ENCODE results near the gene PCGF5. TPM values are rescaled to one million over a fixed set of nuclear protein-coding genes. Genes with fewer than 3 reads are reported as not detected.

The PCGF5 gene
- total and polyA plus RNA-seq, 10 of the 15 experiments (the other 5 are each of a cell fraction or from before 2014, with no cell fraction given) = 33.2 to 79.7 (median 50.7) TPM

- no peak overlapping the region for H3K27ac ChIP-seq (ENCODE audit: control insufficient read depth, insufficient read depth)
- TF ChIP-seq NFYB (IDR thresholded peaks at IDR 0.05; ENCODE audit: insufficient read depth, low read depth, low read length) (no peak), CBX3 (IDR thresholded peaks at IDR 0.05; ENCODE audit: borderline replicate concordance, low read depth) (no peak), EP300 (IDR thresholded peaks at IDR 0.05; ENCODE audit: borderline replicate concordance in 1 of 2, control insufficient read depth in 1 of 2, low read depth in 2 of 2, low read length in 2 of 2) (no peak)
- in situ Hi-C loops (cut with MboI) = no loop called here
- no peaks in the 10 kb centered on the region; a peak in 1 of 4 replicates for H3K36me3 ChIP-seq (ENCODE audit: control insufficient read depth in 2 of 2, insufficient read depth in 2 of 2, low read length in 1 of 2)
- ChIA-PET SMC1A (ENCODE audit: uncharacterized antibody, unreplicated experiment) (interaction anchor here (0.5 to 1.5 kb wide), 3 partner anchors 11 to 55 kb away, joined by 3 to 4 read pairs (median 4); no protein-coding TSS in a partner anchor), CTCF (interaction anchor here (0.7 to 1.4 kb wide), 3 partner anchors 78 to 241 kb away, joined by 3 read pairs; no protein-coding TSS in a partner anchor), RAD21 (ENCODE audit: unreplicated experiment) (interaction anchor here (2.1 kb wide), 1 partner anchor 79 kb away, joined by 5 read pairs; no protein-coding TSS in a partner anchor), POLR2A (no interaction called here)
- H4K20me1 ChIP-seq (ENCODE audit: control insufficient read depth, insufficient read depth) = no peaks in the 10 kb centered on the region
- WGBS (ENCODE audit: insufficient coverage, insufficient replicate concordance, low lambda C conversion rate, missing lambda C conversion rate) = 97% methylated on average over 2 of the region's 2 CpGs
- H3K9ac ChIP-seq (ENCODE audit: control insufficient read depth, insufficient read depth, low read length) = no peak overlapping the region
- H3K4me3 ChIP-seq = no peak overlapping the region
- no TSS peak for BruUV-seq (replicated peaks)
- ATAC-seq = peak; percentile 37
- peaks cover 17% of the 10 kb centered on the region for H3K79me2 ChIP-seq (ENCODE audit: control insufficient read depth, insufficient read depth, low read length)
- H3K4me1 ChIP-seq (ENCODE audit: control insufficient read depth, insufficient read depth, low read length) = no peaks in the 10 kb centered on the region
- H2AFZ ChIP-seq (ENCODE audit: control insufficient read depth, low read depth, low read length) = no peak overlapping the region
- no peak for DNase-seq (ENCODE audit: low read depth, low spot score)
- intact Hi-C loops (cut with micrococcal nuclease; ENCODE audit: unreplicated experiment) = no loop called here
- H3K4me2 ChIP-seq (ENCODE audit: control insufficient read depth, insufficient read depth) = no peak overlapping the region
- no peak for FAIRE-seq
- peaks cover 1% of the 10 kb centered on the region for H3K9me3 ChIP-seq (replicated peaks; ENCODE audit: control insufficient read depth, insufficient read depth, low read length)
- H3K27me3 ChIP-seq (replicated peaks in 1 of 2; ENCODE audit: control insufficient read depth in 2 of 2, insufficient read depth in 2 of 2, low read length in 1 of 2) = no peaks in the 10 kb centered on the region
These were observed 48.1 kb upstream of the PCGF5 start for GRCh38 chr10:91172348-91172747.

- H3K9ac ChIP-seq (ENCODE audit: control insufficient read depth, insufficient read depth, low read length) = no peak overlapping the region
- no TSS peak for BruUV-seq (replicated peaks)
- CTCF ChIA-PET = interaction anchor here (2.0 kb wide), 1 partner anchor 65 kb away, joined by 8 read pairs; no protein-coding TSS in a partner anchor
- ATAC-seq (no peak), DNase-seq (ENCODE audit: low read depth, low spot score) (no peak), FAIRE-seq (no peak)
- POLR2A ChIA-PET = no interaction called here
- H4K20me1 ChIP-seq (ENCODE audit: control insufficient read depth, insufficient read depth) = no peaks in the 10 kb centered on the region
- peaks cover 7% of the 10 kb centered on the region; the same call in 1 of the 2 replicates for H3K4me1 ChIP-seq (ENCODE audit: control insufficient read depth, insufficient read depth, low read length)
- SMC1A ChIA-PET (ENCODE audit: uncharacterized antibody, unreplicated experiment) = interaction anchor here (0.9 to 2.2 kb wide), 5 partner anchors 13 to 277 kb away, joined by 3 to 6 read pairs (median 4); no protein-coding TSS in a partner anchor
- H3K9me3 ChIP-seq (replicated peaks; ENCODE audit: control insufficient read depth, insufficient read depth, low read length) = peaks cover 3% of the 10 kb centered on the region; the same call in 1 of the 3 replicates
- H3K27ac ChIP-seq (ENCODE audit: control insufficient read depth, insufficient read depth) = no peak overlapping the region
- no peak overlapping the region for H2AFZ ChIP-seq (ENCODE audit: control insufficient read depth, low read depth, low read length)
- H3K4me2 ChIP-seq (ENCODE audit: control insufficient read depth, insufficient read depth) = no peak overlapping the region
- no peaks in the 10 kb centered on the region for H3K36me3 ChIP-seq (ENCODE audit: control insufficient read depth in 2 of 2, insufficient read depth in 2 of 2, low read length in 1 of 2)
- H3K79me2 ChIP-seq (ENCODE audit: control insufficient read depth, insufficient read depth, low read length) = peaks cover 31% of the 10 kb centered on the region
- RAD21 ChIA-PET (ENCODE audit: unreplicated experiment) = interaction anchor here (1.8 kb wide), 1 partner anchor 65 kb away, joined by 6 read pairs; no protein-coding TSS in a partner anchor
- intact Hi-C loops (cut with micrococcal nuclease; ENCODE audit: unreplicated experiment) = no loop called here
- 89% methylated on average over 8 of the region's 8 CpGs for WGBS (ENCODE audit: insufficient coverage, insufficient replicate concordance, low lambda C conversion rate, missing lambda C conversion rate)
- no peak overlapping the region for H3K4me3 ChIP-seq
- in situ Hi-C loops (cut with MboI) = no loop called here
- no peaks in the 10 kb centered on the region for H3K27me3 ChIP-seq (replicated peaks in 1 of 2; ENCODE audit: control insufficient read depth in 2 of 2, insufficient read depth in 2 of 2, low read length in 1 of 2)
- no peak for TF ChIP-seq SKIL (IDR thresholded peaks at IDR 0.05; ENCODE audit: low read depth, poor library complexity, severe bottlenecking)
- no peak for TF ChIP-seq HDAC2 (IDR thresholded peaks at IDR 0.05)
- TF ChIP-seq, protein P1, sequence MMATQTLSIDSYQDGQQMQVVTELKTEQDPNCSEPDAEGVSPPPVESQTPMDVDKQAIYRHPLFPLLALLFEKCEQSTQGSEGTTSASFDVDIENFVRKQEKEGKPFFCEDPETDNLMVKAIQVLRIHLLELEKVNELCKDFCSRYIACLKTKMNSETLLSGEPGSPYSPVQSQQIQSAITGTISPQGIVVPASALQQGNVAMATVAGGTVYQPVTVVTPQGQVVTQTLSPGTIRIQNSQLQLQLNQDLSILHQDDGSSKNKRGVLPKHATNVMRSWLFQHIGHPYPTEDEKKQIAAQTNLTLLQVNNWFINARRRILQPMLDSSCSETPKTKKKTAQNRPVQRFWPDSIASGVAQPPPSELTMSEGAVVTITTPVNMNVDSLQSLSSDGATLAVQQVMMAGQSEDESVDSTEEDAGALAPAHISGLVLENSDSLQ (IDR thresholded peaks at IDR 0.05) = no peak
These were observed 35.1 kb upstream of the PCGF5 start for GRCh38 chr10:91185239-91185875.

Data from GM12878 (cell line).